NCI-H446 treated with DMSO at 0.1 percent for 48 hours (cell line): ENCODE results near the gene WDR43.

Experiments used
- DNase-seq: peaks from one replicate; lab custom pipeline; 2025; lab: John Stamatoyannopoulos, UW

The WDR43 gene

GRCh38 chr2:28994074-28994473 is 99.6 kb downstream of the WDR43 start:
- DNase-seq = no peak

- DNase-seq = no peak
Measured at GRCh38 chr2:28994679-28995078, 100.2 kb downstream of the WDR43 start.

DNA sequence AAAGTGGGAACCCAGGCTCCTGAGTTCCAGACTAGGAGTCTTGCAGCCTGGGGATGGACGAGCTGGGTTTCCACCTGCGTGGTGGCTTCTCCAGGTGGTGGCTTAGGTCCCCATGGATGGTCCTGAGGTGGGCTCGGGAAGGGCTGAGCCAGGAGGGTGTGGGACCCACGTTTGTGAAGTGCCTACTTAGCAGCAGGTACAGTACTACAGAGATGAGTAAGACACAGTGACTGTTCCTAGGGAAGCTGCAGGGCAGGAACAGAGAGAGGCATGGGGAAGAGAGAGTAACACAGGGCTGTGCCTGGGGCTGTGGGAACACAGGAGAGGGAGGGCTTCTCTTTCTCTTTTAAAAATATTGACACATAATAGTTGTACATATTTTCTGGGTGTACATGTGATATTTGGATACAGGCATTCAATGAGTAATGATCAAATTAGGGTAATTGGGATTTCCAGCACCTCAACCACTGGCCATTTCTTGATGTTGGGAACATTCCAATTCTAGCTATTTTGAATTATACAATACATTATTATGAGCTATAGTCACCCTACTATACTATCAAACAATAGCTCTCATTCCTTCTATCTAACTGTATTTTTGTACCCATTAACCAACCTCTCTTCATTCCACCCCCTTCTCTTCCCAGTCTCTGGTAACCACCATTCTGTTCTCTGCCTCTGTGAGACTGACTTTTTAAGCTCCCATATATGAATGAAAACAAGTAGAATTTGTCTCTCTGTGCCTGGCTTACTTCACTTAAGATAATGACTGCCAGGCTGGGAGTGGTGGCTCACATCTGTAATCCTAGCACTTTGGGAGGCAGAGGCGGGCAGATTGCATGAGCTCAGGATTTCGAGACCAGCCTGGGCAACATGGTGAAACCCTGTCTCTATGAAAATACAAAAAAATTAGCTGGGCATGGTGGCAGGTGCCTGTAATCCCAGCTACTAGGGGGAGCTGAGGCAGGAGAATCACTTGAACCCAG is 101.6 kb downstream of the WDR43 start:
- no peak for DNase-seq

GRCh38 chr2:28997237-28997846 is 102.9 kb downstream of the WDR43 start:
- no peak for DNase-seq
